Skeletal muscle satellite cell (primary cell): ENCODE data around the gene FHIT.
"Not testable (repeated sequence)": the region's sequence is repeated elsewhere in the genome, so short reads cannot be mapped to it uniquely, and the experiment has no call there.

ENCODE experiments used
- H3K27me3 ChIP-seq: 2 replicates; pipeline ENCODE4 v1.7.0; 2013; ENCODE audit warnings: low read length; ENCODE audit not compliant: control insufficient read depth, insufficient read depth
- H3K36me3 ChIP-seq: 2 replicates; pipeline ENCODE4 v1.7.0; 2013; ENCODE audit warnings: mild to moderate bottlenecking, control low read depth, low read length; ENCODE audit not compliant: insufficient read depth
- H3K4me1 ChIP-seq: 2 replicates; pipeline ENCODE4 v1.7.0; 2013; ENCODE audit warnings: low read length; ENCODE audit not compliant: control insufficient read depth, insufficient read depth
- H3K4me2 ChIP-seq: 2 replicates; pipeline ENCODE4 v1.7.0; 2013; ENCODE audit warnings: mild to moderate bottlenecking, low read length
- H3K4me3 ChIP-seq: 2 replicates; pipeline ENCODE4 v1.7.0; 2013; ENCODE audit warnings: low read length
- H3K9ac ChIP-seq: 2 replicates; pipeline ENCODE4 v1.7.0; 2013; ENCODE audit warnings: mild to moderate bottlenecking, low read depth, low read length, moderate library complexity
- H3K9me3 ChIP-seq: replicated peaks from 2 replicates; pipeline ENCODE4 v1.7.0; 2013; ENCODE audit warnings: mild to moderate bottlenecking, control low read depth, low read length

Gene FHIT

DNA sequence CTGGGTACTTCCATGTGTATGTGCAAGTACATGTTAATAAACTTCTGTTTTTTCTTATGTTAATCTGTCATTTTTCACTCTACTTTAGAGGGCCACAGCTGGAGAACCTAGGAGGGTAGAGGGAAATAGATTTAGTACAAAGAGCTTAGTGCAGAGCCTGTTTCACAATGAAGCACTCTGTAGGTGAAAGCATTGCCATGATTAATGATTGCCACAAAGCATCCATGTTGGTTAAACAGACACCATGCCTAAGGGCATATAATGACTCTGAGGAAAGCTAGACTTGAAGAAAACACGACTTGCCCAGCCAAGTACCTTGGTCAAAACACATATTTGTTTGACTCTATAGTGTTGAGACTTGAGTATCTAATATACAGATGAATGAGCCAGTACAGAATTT is 338.4 kb downstream of the FHIT start:
- no peak overlapping the region for H3K4me3 ChIP-seq
- H3K9me3 ChIP-seq, result no peaks in the 10 kb centered on the region
- no peaks in the 10 kb centered on the region for H3K4me1 ChIP-seq
- H3K27me3 ChIP-seq, result no peaks in the 10 kb centered on the region
- no peaks in the 10 kb centered on the region for H3K36me3 ChIP-seq
- H3K4me2 ChIP-seq, result no peak overlapping the region
- no peak overlapping the region for H3K9ac ChIP-seq

DNA sequence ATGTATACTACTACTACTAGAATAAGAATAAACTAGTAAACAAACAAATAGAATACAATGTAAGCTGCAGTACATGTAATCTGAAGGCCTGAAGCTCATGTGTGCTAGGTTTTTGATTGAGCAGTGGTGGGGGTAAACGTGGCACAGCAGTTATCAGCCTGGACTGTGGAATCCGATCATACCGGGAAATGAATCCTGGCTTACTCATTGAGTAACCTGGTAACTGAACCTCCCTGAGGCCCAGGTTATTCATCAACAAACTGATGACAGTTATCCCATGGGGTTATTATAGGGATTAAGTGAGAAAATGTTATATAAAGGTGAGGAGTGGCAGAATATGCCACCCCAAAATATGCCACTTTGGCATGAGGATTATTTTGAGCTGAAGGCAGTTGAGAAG is 339.1 kb downstream of the FHIT start:
- H3K4me3 ChIP-seq, result no peak overlapping the region
- H3K27me3 ChIP-seq, result no peaks in the 10 kb centered on the region
- no peaks in the 10 kb centered on the region for H3K36me3 ChIP-seq
- no peaks in the 10 kb centered on the region for H3K9me3 ChIP-seq
- no peaks in the 10 kb centered on the region for H3K4me1 ChIP-seq
- no peak overlapping the region for H3K4me2 ChIP-seq
- no peak overlapping the region for H3K9ac ChIP-seq

- no peaks in the 10 kb centered on the region for H3K4me1 ChIP-seq
- H3K4me2 ChIP-seq, result no peak overlapping the region
- no peak overlapping the region for H3K9ac ChIP-seq
- H3K9me3 ChIP-seq, result no peaks in the 10 kb centered on the region
- H3K36me3 ChIP-seq, result no peaks in the 10 kb centered on the region
- H3K4me3 ChIP-seq, result no peak overlapping the region
- H3K27me3 ChIP-seq, result no peaks in the 10 kb centered on the region
These were observed 341.7 kb downstream of the FHIT start for GRCh38 chr3:60909526-60909925.

DNA sequence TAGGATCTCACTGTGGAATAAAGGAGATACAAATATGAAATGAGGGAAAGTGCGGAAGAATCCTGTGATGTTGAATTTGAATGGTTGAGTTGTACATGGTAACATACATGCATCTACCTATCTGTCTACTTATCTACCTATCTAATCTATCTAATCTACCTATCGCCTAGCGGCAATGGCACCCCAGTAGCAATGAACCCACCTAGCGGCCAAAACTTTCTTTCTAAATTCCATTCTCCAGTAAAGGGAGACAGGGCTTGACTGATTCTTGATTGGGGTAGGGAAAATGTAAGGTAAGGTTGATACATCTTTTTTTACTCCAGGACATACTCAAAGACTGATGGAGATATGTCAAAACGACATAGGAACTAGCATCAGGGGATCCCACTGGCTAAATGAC is 345.0 kb downstream of the FHIT start:
- Histone ChIP-seq H3K4me2 (no peak overlapping the region), H3K4me3 (no peak overlapping the region), H3K9ac (no peak overlapping the region), H3K9me3 (no peaks in the 10 kb centered on the region), H3K4me1 (no peaks in the 10 kb centered on the region), H3K27me3 (no peaks in the 10 kb centered on the region), H3K36me3 (no peaks in the 10 kb centered on the region)

DNA sequence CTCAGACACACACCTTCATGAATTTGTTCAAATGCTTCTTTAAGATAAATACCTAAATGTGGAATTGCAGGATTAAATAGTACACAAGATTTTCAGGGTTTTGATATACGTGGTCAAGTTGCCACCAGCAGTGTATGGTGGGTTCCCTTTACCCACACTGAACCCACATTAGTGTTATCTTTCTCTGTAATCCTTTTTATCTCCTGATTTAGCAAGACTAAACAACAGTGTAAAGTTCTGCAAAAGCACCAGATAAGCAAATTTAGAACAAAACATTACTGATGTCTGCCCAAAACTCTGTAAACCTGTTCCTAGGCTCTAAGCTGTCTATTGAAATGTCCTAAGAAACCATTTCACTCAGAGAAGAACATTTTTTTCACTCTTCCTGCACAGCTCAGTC is 352.9 kb downstream of the FHIT start:
- Histone ChIP-seq H3K9ac (no peak overlapping the region), H3K9me3 (no peaks in the 10 kb centered on the region), H3K4me1 (no peaks in the 10 kb centered on the region), H3K4me2 (no peak overlapping the region), H3K4me3 (no peak overlapping the region), H3K36me3 (no peaks in the 10 kb centered on the region), H3K27me3 (no peaks in the 10 kb centered on the region)

- H3K4me3 ChIP-seq, result no peak overlapping the region
- H3K27me3 ChIP-seq, result no peaks in the 10 kb centered on the region
- no peaks in the 10 kb centered on the region for H3K9me3 ChIP-seq
- H3K4me2 ChIP-seq, result no peak overlapping the region
- H3K36me3 ChIP-seq, result no peaks in the 10 kb centered on the region
- H3K4me1 ChIP-seq, result no peaks in the 10 kb centered on the region
- H3K9ac ChIP-seq, result no peak overlapping the region
These were observed 357.3 kb downstream of the FHIT start for GRCh38 chr3:60893946-60894345.

- Histone ChIP-seq H3K4me2 (no peak overlapping the region), H3K4me1 (no peaks in the 10 kb centered on the region), H3K9ac (no peak overlapping the region), H3K4me3 (no peak overlapping the region), H3K36me3 (no peaks in the 10 kb centered on the region), H3K9me3 (no peaks in the 10 kb centered on the region), H3K27me3 (no peaks in the 10 kb centered on the region)
These were observed 361.0 kb downstream of the FHIT start for GRCh38 chr3:60890226-60890625.

- H3K4me2 ChIP-seq, H3K4me3 ChIP-seq, H3K27me3 ChIP-seq, H3K9ac ChIP-seq, H3K4me1 ChIP-seq, H3K36me3 ChIP-seq, H3K9me3 ChIP-seq: not testable (repeated sequence)
These were observed 362.3 kb downstream of the FHIT start for GRCh38 chr3:60888952-60889351.

GRCh38 chr3:60887574-60887973 is 363.7 kb downstream of the FHIT start:
- Histone ChIP-seq H3K4me3 (no peak overlapping the region), H3K9ac (no peak overlapping the region), H3K36me3 (no peaks in the 10 kb centered on the region), H3K9me3 (no peaks in the 10 kb centered on the region), H3K4me2 (no peak overlapping the region), H3K4me1 (no peaks in the 10 kb centered on the region), H3K27me3 (no peaks in the 10 kb centered on the region)

DNA sequence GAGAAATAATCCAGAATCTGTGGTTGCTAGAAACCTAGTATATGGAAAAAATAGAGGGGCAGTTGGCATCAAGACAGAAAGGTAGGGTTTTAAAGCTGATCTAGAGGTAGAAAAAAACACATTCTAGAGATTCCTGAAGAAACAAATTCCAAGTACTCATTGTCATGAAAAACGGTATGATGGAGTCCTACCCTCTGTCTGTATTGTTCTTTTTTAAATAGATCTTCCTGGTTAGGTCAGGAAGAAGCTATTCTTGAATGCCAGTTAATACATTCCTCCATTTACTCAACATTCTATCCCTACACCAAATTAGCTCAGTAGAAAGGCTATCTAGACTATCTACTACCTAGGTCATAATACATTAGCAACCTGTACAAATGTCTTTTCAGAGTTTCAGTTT is 364.7 kb downstream of the FHIT start:
- Histone ChIP-seq H3K4me1 (no peaks in the 10 kb centered on the region), H3K36me3 (no peaks in the 10 kb centered on the region), H3K4me3 (no peak overlapping the region)

GRCh38 chr3:60884005-60884404 is 367.2 kb downstream of the FHIT start:
- Histone ChIP-seq H3K36me3 (no peaks in the 10 kb centered on the region), H3K27me3 (no peaks in the 10 kb centered on the region), H3K4me1 (no peaks in the 10 kb centered on the region), H3K9ac (no peak overlapping the region), H3K4me3 (no peak overlapping the region), H3K9me3 (no peaks in the 10 kb centered on the region), H3K4me2 (no peak overlapping the region)

More for the DNA sequence above, 364.7 kb downstream of the FHIT start:
- no peak overlapping the region for H3K9ac ChIP-seq
- no peaks in the 10 kb centered on the region for H3K27me3 ChIP-seq
- H3K9me3 ChIP-seq, result no peaks in the 10 kb centered on the region
- H3K4me2 ChIP-seq, result no peak overlapping the region

GRCh38 chr3:60877188-60877587 is 374.1 kb downstream of the FHIT start:
- H3K9me3 ChIP-seq, result no peaks in the 10 kb centered on the region
- H3K9ac ChIP-seq, result no peak overlapping the region
- H3K36me3 ChIP-seq, result no peaks in the 10 kb centered on the region
- H3K4me2 ChIP-seq, result no peak overlapping the region
- no peaks in the 10 kb centered on the region for H3K4me1 ChIP-seq
- H3K4me3 ChIP-seq, result no peak overlapping the region
- H3K27me3 ChIP-seq, result no peaks in the 10 kb centered on the region
